Measurements from ENCODE around the gene SH2B2. TPM values are rescaled to one million over a fixed set of nuclear protein-coding genes. Genes with fewer than 3 reads are reported as not detected.

SH2B2 gene
- polyA plus RNA-seq (2014; cell fraction: cytosol; rRNA removed): 18.7 and 23.2 TPM in 2 replicates
- 12.7 and 20.9 TPM in 2 replicates for polyA plus RNA-seq (2014; cell fraction: nucleus; rRNA removed)

- DNase-seq (ENCODE audit: low spot score): peak; percentile 76
Measured at GRCh38 chr7:102286237-102287110, at the start of gene SH2B2. Gene SH2B2 (plus strand): TSS chr7:102286868. CDS start chr7:102300551, 13,683 bp downstream.

- DNase-seq (ENCODE audit: low spot score): no peak
Measured at GRCh38 chr7:102239206-102239820, 47.4 kb upstream of the SH2B2 start.

- DNase-seq (ENCODE audit: low spot score): no peak
Measured at GRCh38 chr7:102241431-102241830, 45.2 kb upstream of the SH2B2 start.

- DNase-seq (ENCODE audit: low spot score): no peak
Measured at GRCh38 chr7:102244601-102245000, 42.1 kb upstream of the SH2B2 start.

- DNase-seq (ENCODE audit: low spot score): no peak
Measured at GRCh38 chr7:102248081-102248455, 38.6 kb upstream of the SH2B2 start.

- no peak for DNase-seq (ENCODE audit: low spot score)
Measured at GRCh38 chr7:102248456-102249395, 37.9 kb upstream of the SH2B2 start.

GRCh38 chr7:102251531-102252365 is 34.9 kb upstream of the SH2B2 start:
- DNase-seq (ENCODE audit: low spot score): no peak

- DNase-seq (ENCODE audit: low spot score): peak; percentile 57
Measured at GRCh38 chr7:102252366-102252982, 34.2 kb upstream of the SH2B2 start.

- no peak for DNase-seq (ENCODE audit: low spot score)
Measured at GRCh38 chr7:102253066-102253972, 33.3 kb upstream of the SH2B2 start.

- DNase-seq (ENCODE audit: low spot score): no peak
Measured at GRCh38 chr7:102253973-102254370, 32.7 kb upstream of the SH2B2 start.

- DNase-seq (ENCODE audit: low spot score): no peak
Measured at GRCh38 chr7:102254521-102254920, 32.1 kb upstream of the SH2B2 start.

GRCh38 chr7:102255501-102255900 is 31.2 kb upstream of the SH2B2 start:
- no peak for DNase-seq (ENCODE audit: low spot score)

- no peak for DNase-seq (ENCODE audit: low spot score)
Measured at GRCh38 chr7:102255916-102256315, 30.8 kb upstream of the SH2B2 start.

GRCh38 chr7:102258073-102258748 is 28.5 kb upstream of the SH2B2 start:
- no peak for DNase-seq (ENCODE audit: low spot score)

GRCh38 chr7:102258749-102259107 is 27.9 kb upstream of the SH2B2 start:
- DNase-seq (ENCODE audit: low spot score): no peak

- peak; percentile 90 for DNase-seq (ENCODE audit: low spot score)
Measured at GRCh38 chr7:102260856-102261255, 25.8 kb upstream of the SH2B2 start.

GRCh38 chr7:102261451-102261850 is 25.2 kb upstream of the SH2B2 start:
- no peak for DNase-seq (ENCODE audit: low spot score)

GRCh38 chr7:102262546-102262945 is 24.1 kb upstream of the SH2B2 start:
- no peak for DNase-seq (ENCODE audit: low spot score)
